ENCODE results near the gene NAT10. TPM values are rescaled to one million over a fixed set of nuclear protein-coding genes. Genes with fewer than 3 reads are reported as not detected.

Gene NAT10
- total RNA-seq, 1 experiment from 2014 or later, result 103 TPM

- Histone ChIP-seq H3K4ac (ENCODE audit: low read depth, low read length) (no peak overlapping the region), H4K91ac (ENCODE audit: insufficient read length, low read depth, low read length) (no peak overlapping the region), H3K14ac (ENCODE audit: insufficient read depth, low read length) (no peak overlapping the region), H2BK120ac (ENCODE audit: low read depth, low read length, poor library complexity, severe bottlenecking) (no peak overlapping the region), H2AFZ (ENCODE audit: low read length) (no peak overlapping the region), H2BK12ac (ENCODE audit: insufficient read length, low read depth, low read length) (no peak overlapping the region), H3K18ac (ENCODE audit: insufficient read length, low read depth, low read length) (no peak overlapping the region), H3K23me2 (ENCODE audit: insufficient read length, low read depth, low read length, poor library complexity, severe bottlenecking) (no peaks in the 10 kb centered on the region), H2BK5ac (ENCODE audit: insufficient read length, low read length) (no peak overlapping the region), H3K56ac (ENCODE audit: insufficient read length, low read depth, low read length) (no peak overlapping the region), H2BK15ac (ENCODE audit: low read depth, low read length) (no peak overlapping the region), H3K79me1 (ENCODE audit: insufficient read depth, low read depth, low read length, poor library complexity, severe bottlenecking) (peaks cover 4% of the 10 kb centered on the region), H3K23ac (ENCODE audit: insufficient read length, low read depth, low read length) (no peak overlapping the region), H3K79me2 (ENCODE audit: insufficient read depth, low read length) (peaks cover 28% of the 10 kb centered on the region), H3K9me3 (ENCODE audit: control insufficient read depth, low read depth, low read length) (no peaks in the 10 kb centered on the region), H3K9ac (ENCODE audit: extremely low read depth, insufficient read length, low read length) (no peak overlapping the region), H2BK20ac (ENCODE audit: low read depth, low read length, poor library complexity, severe bottlenecking) (no peak overlapping the region), H3T11ph (ENCODE audit: low read length) (no peak overlapping the region), H4K20me1 (ENCODE audit: control insufficient read depth, insufficient read depth, insufficient read length) (peaks cover 3% of the 10 kb centered on the region), H2AK5ac (ENCODE audit: insufficient read length, low read length) (no peak overlapping the region), H4K5ac (ENCODE audit: insufficient read length, low read depth, low read length) (no peak overlapping the region), H3K27ac (ENCODE audit: insufficient read length, low read depth, low read length) (no peak overlapping the region), H3K27me3 (ENCODE audit: insufficient read depth, low read length) (no peaks in the 10 kb centered on the region), H3K4me1 (ENCODE audit: insufficient read depth, low read length) (no peaks in the 10 kb centered on the region), H4K8ac (replicated peaks; ENCODE audit: insufficient read length, low read depth, low read length) (no peak overlapping the region), H3K4me2 (ENCODE audit: insufficient read depth, insufficient read length, low read length) (no peak overlapping the region)
- Mint-ChIP-seq H3K9me3 (no peaks in the 10 kb centered on the region), H3K4me1 (peaks cover 3 to 7% of the 10 kb centered on the region in 2 experiments; a peak in 1 of 4 replicates), H3K4me3 (no peak overlapping the region), H3K36me3 (ENCODE audit: insufficient read depth in 1 of 3, low read depth in 3 of 3) (peaks cover 38 to 64% (median 61%) of the 10 kb centered on the region in 3 experiments; a peak in 6 of 7 replicates), H3K27ac (no peak overlapping the region), H3K27me3 (ENCODE audit: low read depth) (no peaks in the 10 kb centered on the region; the same call in 1 of the 2 replicates)
- no peak for TF ChIP-seq CTCF (conservative IDR thresholded peaks at IDR 0.05)
- no CpG with 5 or more reads among the region's 3 CpGs for WGBS (ENCODE audit: extremely low coverage, insufficient read length, low lambda C conversion rate)
- DNase-seq, result no peak
These were observed 33.4 kb upstream of the NAT10 start for GRCh38 chr11:34072041-34072440.

Data from H9 (cell line).